Measurements from ENCODE around the gene DNTTIP2.
A peak's percentile ranks its signal among the peaks of the same experiment; 100 is the strongest.
"Not testable (repeated sequence)": the region's sequence is repeated elsewhere in the genome, so short reads cannot be mapped to it uniquely, and the experiment has no call there.

The DNTTIP2 gene

GRCh38 chr1:93878889-93879586 lies at the start of gene DNTTIP2:
Gene DNTTIP2 (minus strand): TSS chr1:93879206. CDS start chr1:93879148, 58 bp downstream.
- FAIRE-seq, result peak; percentile 94
- DNase-seq (ENCODE audit: extremely low spot score, insufficient read length, low read depth), result peak; percentile 85

- no peak for DNase-seq (ENCODE audit: extremely low spot score, insufficient read length, low read depth)
- FAIRE-seq, result no peak
Measured at GRCh38 chr1:93925206-93925605, 46.2 kb upstream of the DNTTIP2 start.

GRCh38 chr1:93919780-93920179 lies 40.8 kb upstream of the DNTTIP2 start:
- FAIRE-seq (no peak), DNase-seq (ENCODE audit: extremely low spot score, insufficient read length, low read depth) (no peak)

- DNase-seq (ENCODE audit: extremely low spot score, insufficient read length, low read depth) (no peak), FAIRE-seq (no peak)
Measured at GRCh38 chr1:93917302-93917701, 38.3 kb upstream of the DNTTIP2 start.

GRCh38 chr1:93910880-93911279 lies 31.9 kb upstream of the DNTTIP2 start:
- not testable (repeated sequence) for FAIRE-seq; DNase-seq (ENCODE audit: extremely low spot score, insufficient read length, low read depth)

GRCh38 chr1:93910305-93910704 lies 31.3 kb upstream of the DNTTIP2 start:
- no peak for DNase-seq (ENCODE audit: extremely low spot score, insufficient read length, low read depth)
- no peak for FAIRE-seq

- DNase-seq (ENCODE audit: extremely low spot score, insufficient read length, low read depth), result peak; percentile 87
- peak; percentile 85 for FAIRE-seq
Measured at GRCh38 chr1:93909146-93910050, 30.4 kb upstream of the DNTTIP2 start, which contains the start of gene GCLM. Gene GCLM (minus strand): TSS chr1:93909430. CDS start chr1:93909163, 267 bp downstream.

GRCh38 chr1:93908394-93909145 lies 29.6 kb upstream of the DNTTIP2 start:
- DNase-seq (ENCODE audit: extremely low spot score, insufficient read length, low read depth) (peak; percentile 20), FAIRE-seq (peak; percentile 61)

GRCh38 chr1:93907718-93908117 lies 28.7 kb upstream of the DNTTIP2 start:
- FAIRE-seq, result no peak

GRCh38 chr1:93906480-93906879 lies 27.5 kb upstream of the DNTTIP2 start:
- DNase-seq (ENCODE audit: extremely low spot score, insufficient read length, low read depth), result no peak
- no peak for FAIRE-seq

More at GRCh38 chr1:93907718-93908117, 28.7 kb upstream of the DNTTIP2 start:
- no peak for DNase-seq (ENCODE audit: extremely low spot score, insufficient read length, low read depth)

GRCh38 chr1:93905734-93906133 lies 26.7 kb upstream of the DNTTIP2 start:
- DNase-seq (ENCODE audit: extremely low spot score, insufficient read length, low read depth), result no peak
- FAIRE-seq, result no peak

- DNase-seq (ENCODE audit: extremely low spot score, insufficient read length, low read depth) (no peak), FAIRE-seq (no peak)
Measured at GRCh38 chr1:93905051-93905450, 26.0 kb upstream of the DNTTIP2 start.

GRCh38 chr1:93904228-93904627 lies 25.2 kb upstream of the DNTTIP2 start:
- FAIRE-seq (peak; percentile 88), DNase-seq (ENCODE audit: extremely low spot score, insufficient read length, low read depth) (no peak)

GRCh38 chr1:93900723-93901504 lies 21.9 kb upstream of the DNTTIP2 start:
- no peak for DNase-seq (ENCODE audit: extremely low spot score, insufficient read length, low read depth)
- no peak for FAIRE-seq

- no peak for FAIRE-seq
Measured at GRCh38 chr1:93899543-93900207, 20.7 kb upstream of the DNTTIP2 start.

GRCh38 chr1:93888900-93889299 lies 9.9 kb upstream of the DNTTIP2 start:
- FAIRE-seq, result no peak
- DNase-seq (ENCODE audit: extremely low spot score, insufficient read length, low read depth), result no peak

More at GRCh38 chr1:93899543-93900207, 20.7 kb upstream of the DNTTIP2 start:
- DNase-seq (ENCODE audit: extremely low spot score, insufficient read length, low read depth), result no peak

- FAIRE-seq (no peak), DNase-seq (ENCODE audit: extremely low spot score, insufficient read length, low read depth) (no peak)
Measured at GRCh38 chr1:93882269-93882668, 3.3 kb upstream of the DNTTIP2 start.

- no peak for FAIRE-seq
- no peak for DNase-seq (ENCODE audit: extremely low spot score, insufficient read length, low read depth)
Measured at GRCh38 chr1:93880731-93881130, 1.7 kb upstream of the DNTTIP2 start.

- FAIRE-seq (no peak), DNase-seq (ENCODE audit: extremely low spot score, insufficient read length, low read depth) (peak; percentile 60)
Measured at GRCh38 chr1:93878501-93878888, 511 bp downstream of the DNTTIP2 start.
